Measurements from ENCODE around the gene MBNL2. TPM values are rescaled to one million over a fixed set of nuclear protein-coding genes. Genes with fewer than 3 reads are reported as not detected.

Gene MBNL2
- total RNA-seq, result 100 to 1,000 TPM in 1 of 4 donors, 10 to 100 TPM in 3; 50.7 to 115 (median 72.0) TPM

DNA sequence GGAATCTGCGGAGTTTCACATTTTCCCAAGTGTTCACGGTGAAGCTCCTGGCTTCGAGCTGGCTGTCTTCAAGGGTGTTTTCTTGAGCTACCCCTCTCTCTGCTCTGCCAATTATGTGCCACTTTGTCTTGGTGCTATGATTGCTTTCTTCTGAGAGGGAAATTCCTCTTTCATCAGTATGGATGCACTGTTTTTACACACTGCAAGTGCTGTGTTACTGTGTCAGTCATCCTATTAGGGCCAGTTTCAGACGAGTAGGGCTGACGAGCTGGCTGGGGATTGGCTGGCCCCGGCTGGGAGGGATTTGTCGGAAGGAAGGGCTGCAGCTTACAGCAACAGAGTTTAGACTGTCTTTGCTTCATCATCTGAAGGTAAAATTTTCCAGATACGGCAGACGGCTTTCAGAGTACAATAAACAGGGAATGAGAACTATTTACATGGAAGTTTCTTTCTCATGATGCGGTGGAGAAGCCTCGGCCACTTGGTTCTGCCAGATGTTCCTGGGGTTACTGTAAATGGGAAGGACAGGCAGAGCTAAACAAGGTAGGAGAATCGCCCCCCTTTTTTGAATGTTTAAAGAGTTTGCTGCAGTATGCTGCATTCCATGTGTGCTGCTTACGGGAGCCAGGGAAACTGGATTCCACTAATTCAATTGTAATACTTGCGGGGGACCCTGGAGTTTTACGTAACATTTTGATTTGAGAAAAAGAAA, at the start of gene MBNL2:
MBNL2 (plus strand) TSS at position 345 of the 712 bp plus-strand sequence. CDS start 53,903 bp downstream, outside the sequence.
- Histone ChIP-seq H3K4me3 (peak within 1 kb of the TSS; percentile 52 to 70), H3K27ac (peak within 1 kb of the TSS; percentile 93 to 97), H3K36me3 (no peaks in the 10 kb centered on the region), H3K27me3 (no peaks in the 10 kb centered on the region), H3K4me1 (no peaks in the 10 kb centered on the region), H3K9me3 (no peaks in the 10 kb centered on the region)
- TF ChIP-seq, protein P1, sequence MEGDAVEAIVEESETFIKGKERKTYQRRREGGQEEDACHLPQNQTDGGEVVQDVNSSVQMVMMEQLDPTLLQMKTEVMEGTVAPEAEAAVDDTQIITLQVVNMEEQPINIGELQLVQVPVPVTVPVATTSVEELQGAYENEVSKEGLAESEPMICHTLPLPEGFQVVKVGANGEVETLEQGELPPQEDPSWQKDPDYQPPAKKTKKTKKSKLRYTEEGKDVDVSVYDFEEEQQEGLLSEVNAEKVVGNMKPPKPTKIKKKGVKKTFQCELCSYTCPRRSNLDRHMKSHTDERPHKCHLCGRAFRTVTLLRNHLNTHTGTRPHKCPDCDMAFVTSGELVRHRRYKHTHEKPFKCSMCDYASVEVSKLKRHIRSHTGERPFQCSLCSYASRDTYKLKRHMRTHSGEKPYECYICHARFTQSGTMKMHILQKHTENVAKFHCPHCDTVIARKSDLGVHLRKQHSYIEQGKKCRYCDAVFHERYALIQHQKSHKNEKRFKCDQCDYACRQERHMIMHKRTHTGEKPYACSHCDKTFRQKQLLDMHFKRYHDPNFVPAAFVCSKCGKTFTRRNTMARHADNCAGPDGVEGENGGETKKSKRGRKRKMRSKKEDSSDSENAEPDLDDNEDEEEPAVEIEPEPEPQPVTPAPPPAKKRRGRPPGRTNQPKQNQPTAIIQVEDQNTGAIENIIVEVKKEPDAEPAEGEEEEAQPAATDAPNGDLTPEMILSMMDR (IDR thresholded peaks at IDR 0.05), result no peak
- peak; percentile 73 to 88 for TF ChIP-seq POLR2A (IDR thresholded peaks at IDR 0.05)
- DNase-seq, result peak; percentile 87 to 92
- intact Hi-C loops (cut with DNase I; ENCODE audit: low total_unique reads), result loop anchor here (10.0 kb wide), 1 partner anchor 123 kb away; no protein-coding TSS in a partner anchor

DNA sequence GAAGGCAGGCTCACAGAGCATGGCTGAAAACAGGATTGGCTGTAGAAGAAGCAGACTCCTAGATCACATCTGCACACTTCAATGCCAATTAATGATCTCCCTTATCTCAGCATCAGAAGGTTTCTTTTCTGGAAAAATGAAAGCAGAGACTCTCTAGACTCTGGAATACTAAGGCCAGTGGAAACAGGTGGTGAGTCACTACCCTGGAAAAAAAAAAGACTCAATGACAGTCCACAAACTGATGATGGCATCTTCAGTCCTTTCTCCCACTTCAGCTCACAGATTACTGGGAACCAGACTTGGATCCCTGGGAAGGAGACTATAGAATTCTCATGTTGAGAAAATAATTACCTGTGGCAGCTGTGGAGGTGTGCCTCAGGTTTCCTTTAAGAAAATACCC, 47.5 kb upstream of the MBNL2 start:
- Histone ChIP-seq H3K36me3 (no peaks in the 10 kb centered on the region), H3K9me3 (no peaks in the 10 kb centered on the region), H3K4me1 (no peaks in the 10 kb centered on the region), H3K27ac (no peak overlapping the region), H3K27me3 (no peaks in the 10 kb centered on the region), H3K4me3 (no peak overlapping the region)
- intact Hi-C loops (cut with DNase I; ENCODE audit: low total_unique reads), result no loop called here
- DNase-seq, result no peak
- TF ChIP-seq POLR2A (IDR thresholded peaks at IDR 0.05), result no peak
- TF ChIP-seq, protein P1 (IDR thresholded peaks at IDR 0.05), result no peak

- Histone ChIP-seq H3K27ac (no peak overlapping the region), H3K9me3 (no peaks in the 10 kb centered on the region), H3K4me3 (no peak overlapping the region), H3K36me3 (no peaks in the 10 kb centered on the region), H3K27me3 (no peaks in the 10 kb centered on the region), H3K4me1 (no peaks in the 10 kb centered on the region)
- no peak for DNase-seq
- TF ChIP-seq POLR2A (IDR thresholded peaks at IDR 0.05), result no peak
- TF ChIP-seq, protein P1 (IDR thresholded peaks at IDR 0.05), result no peak
- intact Hi-C loops (cut with DNase I; ENCODE audit: low total_unique reads), result no loop called here
Observed at GRCh38 chr13:97175041-97175440, 47.1 kb upstream of the MBNL2 start.

DNA sequence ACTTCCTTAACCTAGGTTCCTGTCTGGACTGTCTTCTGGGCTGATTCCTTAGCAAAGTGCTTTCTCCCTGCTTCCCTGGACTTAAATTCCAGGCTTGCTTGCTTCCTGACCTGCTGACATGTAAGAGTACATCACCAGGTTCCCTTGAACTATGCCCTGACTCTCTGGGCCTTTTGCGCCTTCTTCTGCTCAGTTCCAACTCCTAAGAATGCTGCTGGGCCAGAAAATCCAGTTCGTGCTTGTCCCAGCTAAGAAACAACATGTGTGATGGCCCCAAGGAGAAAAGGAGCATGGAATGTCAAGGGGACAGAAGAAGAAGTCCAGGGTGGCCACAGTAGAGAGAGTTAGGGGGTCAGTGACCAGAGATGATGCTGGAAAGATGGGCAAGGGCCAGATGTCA, 42.6 kb upstream of the MBNL2 start:
- Histone ChIP-seq H3K4me1 (no peaks in the 10 kb centered on the region), H3K4me3 (no peak overlapping the region), H3K36me3 (no peaks in the 10 kb centered on the region), H3K27me3 (no peaks in the 10 kb centered on the region), H3K9me3 (no peaks in the 10 kb centered on the region), H3K27ac (no peak overlapping the region)
- intact Hi-C loops (cut with DNase I; ENCODE audit: low total_unique reads), result no loop called here
- TF ChIP-seq, protein P1 (IDR thresholded peaks at IDR 0.05), result no peak
- no peak for TF ChIP-seq POLR2A (IDR thresholded peaks at IDR 0.05)
- DNase-seq, result no peak

DNA sequence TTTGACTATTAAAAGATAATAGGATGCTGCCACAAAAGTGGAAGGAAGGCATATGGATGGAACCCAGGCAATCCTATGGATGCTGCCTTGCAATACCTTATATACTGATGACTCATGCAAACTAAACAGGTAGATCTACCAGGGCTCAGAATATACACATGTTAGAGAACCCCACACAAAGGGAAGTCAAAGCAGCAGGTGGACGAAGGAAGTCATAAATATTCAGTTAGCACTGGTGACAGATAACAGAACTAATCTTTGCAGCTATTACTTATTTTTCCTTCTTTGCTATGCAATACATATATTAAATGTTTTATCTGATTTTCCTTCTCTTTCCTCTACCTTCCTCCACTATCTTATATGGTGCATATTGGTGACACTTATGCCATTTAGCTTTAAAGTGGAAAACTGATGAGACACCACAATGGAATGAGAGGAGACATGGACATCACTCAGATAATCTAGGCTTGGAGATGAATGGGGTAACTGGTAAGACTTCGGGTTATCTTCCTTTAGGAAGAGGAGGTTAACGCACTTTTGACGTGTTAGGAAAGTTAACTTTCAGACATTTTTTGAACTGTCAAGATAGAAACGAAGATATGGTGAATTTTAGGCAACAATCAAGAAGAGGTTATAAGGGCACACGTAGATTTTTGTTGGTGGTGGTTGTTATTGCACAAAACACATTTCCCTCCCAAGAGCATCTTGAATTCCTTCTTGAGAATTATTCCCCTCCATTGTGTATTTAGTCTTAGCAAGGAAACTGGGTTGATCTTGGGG, 39.8 kb upstream of the MBNL2 start:
- intact Hi-C loops (cut with DNase I; ENCODE audit: low total_unique reads), result no loop called here
- no peak overlapping the region for H3K4me3 ChIP-seq
- TF ChIP-seq POLR2A (IDR thresholded peaks at IDR 0.05), result no peak
- TF ChIP-seq, protein P1 (IDR thresholded peaks at IDR 0.05), result no peak
- H3K27me3 ChIP-seq, result no peaks in the 10 kb centered on the region
- no peak overlapping the region for H3K27ac ChIP-seq
- no peaks in the 10 kb centered on the region for H3K9me3 ChIP-seq
- H3K36me3 ChIP-seq, result no peaks in the 10 kb centered on the region
- no peak for DNase-seq
- no peaks in the 10 kb centered on the region for H3K4me1 ChIP-seq

Measured in uterus (tissue), 4 donors.